H1 (cell line): ENCODE results near the gene TRAF3. TPM values are rescaled to one million over a fixed set of nuclear protein-coding genes. Genes with fewer than 3 reads are reported as not detected.
A peak's percentile ranks its signal among the peaks of the same experiment; 100 is the strongest.

Experiments
- CTCF ChIA-PET: fragments of 300-600 bp; sonication (Branson Sonifier 250); formaldehyde crosslinking; loops from one replicate; lab custom pipeline; 2021; ENCODE audit not compliant: partially characterized antibody; lab: Charles Lee
- POLR2A ChIA-PET: fragments of 300-600 bp; sonication (Branson Sonifier 250); formaldehyde crosslinking; loops from one replicate; lab custom pipeline; 2021; ENCODE audit warnings: inconsistent platforms; ENCODE audit not compliant: partially characterized antibody; lab: Charles Lee
- DNase-seq, 2 experiments: peaks; one replicate each; pipeline versions ENCODE4 v3.0.0 to v3.0.0-alpha.2; 2010 to 2022; ENCODE audit warnings: low spot score in 2 of 2, low read depth in 1 of 2, mixed read lengths in 1 of 2
- FAIRE-seq: peaks from 2 replicates; lab custom pipeline; 2011; peaks lifted over from hg19 to GRCh38; lab: Jason Lieb, UNC
- H2AFZ ChIP-seq: 2 replicates; pipeline ENCODE4 v1.8.1; 2012; ENCODE audit warnings: low read length, inconsistent platforms
- H2AK5ac ChIP-seq: 2 replicates; pipeline ENCODE4 v1.6.1; 2013; ENCODE audit warnings: low read depth, low read length
- H2BK120ac ChIP-seq: replicated peaks from 2 replicates; pipeline ENCODE3; 2013; ENCODE audit warnings: low read depth, low read length, inconsistent platforms
- H2BK12ac ChIP-seq: 2 replicates; pipeline ENCODE4 v1.6.1; 2013; ENCODE audit warnings: low read depth, low read length
- H2BK15ac ChIP-seq: 2 replicates; pipeline ENCODE4 v1.6.1; 2013; ENCODE audit warnings: low read length
- H2BK20ac ChIP-seq: 2 replicates; pipeline ENCODE4 v1.6.1; 2013; ENCODE audit warnings: low read length
- H2BK5ac ChIP-seq: 2 replicates; pipeline ENCODE4 v1.6.1; 2013; ENCODE audit warnings: low read depth, low read length
- H3K14ac ChIP-seq: 2 replicates; pipeline ENCODE4 v1.6.1; 2013; ENCODE audit warnings: inconsistent platforms; ENCODE audit not compliant: insufficient read length
- H3K18ac ChIP-seq: 2 replicates; pipeline ENCODE4 v1.6.1; 2013; ENCODE audit warnings: low read length; ENCODE audit errors: extremely low read depth
- H3K23ac ChIP-seq: 2 replicates; pipeline ENCODE4 v1.6.1; 2013; ENCODE audit warnings: inconsistent platforms; ENCODE audit not compliant: insufficient read length
- H3K23me2 ChIP-seq: 2 replicates; pipeline ENCODE4 v1.6.1; 2013; ENCODE audit warnings: low read depth, low read length
- H3K27ac ChIP-seq: 2 replicates; pipeline ENCODE4 v1.6.1; 2011; ENCODE audit warnings: low read depth, low read length, inconsistent platforms
- H3K27me3 ChIP-seq, 4 experiments: replicated peaks in 1 of 4; 1 replicate in 1 of 4; 2 replicates in 3 of 4; pipeline versions ENCODE4 v1.6.1 to v1.8.1; 2011 to 2013; ENCODE audit warnings: low read length in 3 of 4, mild to moderate bottlenecking in 3 of 4, inconsistent platforms in 2 of 4, mixed read lengths in 2 of 4, moderate library complexity in 1 of 4; ENCODE audit not compliant: control insufficient read depth in 3 of 4, insufficient read depth in 3 of 4; ENCODE audit errors: extremely low read depth in 1 of 4
- H3K36me3 ChIP-seq, 4 experiments: 2 replicates each; pipeline versions ENCODE4 v1.6.1 to v1.8.1; 2011 to 2013; ENCODE audit warnings: mild to moderate bottlenecking in 4 of 4, low read length in 3 of 4, moderate library complexity in 2 of 4, control low read depth in 1 of 4, inconsistent platforms in 1 of 4; ENCODE audit not compliant: insufficient read depth in 4 of 4, control insufficient read depth in 2 of 4
- H3K4ac ChIP-seq: replicated peaks from 2 replicates; pipeline ENCODE3; 2013; ENCODE audit warnings: low read length, low read depth, mixed read lengths, inconsistent platforms; ENCODE audit not compliant: insufficient read length
- H3K4me1 ChIP-seq, 4 experiments: replicated peaks in 1 of 4; 1 replicate in 1 of 4; 2 replicates in 3 of 4; pipeline versions ENCODE4 v1.6.1 to v1.8.1; 2011 to 2013; ENCODE audit warnings: low read length in 3 of 4, inconsistent platforms in 2 of 4, mixed read lengths in 1 of 4; ENCODE audit not compliant: insufficient read depth in 4 of 4, control insufficient read depth in 3 of 4
- H3K4me2 ChIP-seq, 2 experiments: 2 replicates each; pipeline versions ENCODE4 v1.6.1 to v1.8.1; 2011 to 2013; ENCODE audit warnings: low read depth in 2 of 2, low read length in 2 of 2, control low read depth in 1 of 2, inconsistent platforms in 1 of 2, mild to moderate bottlenecking in 1 of 2; ENCODE audit not compliant: insufficient read depth in 1 of 2
- H3K4me3 ChIP-seq, 4 experiments: fragments of 200-600, 300-600 bp in 1 of 4; sonication (generic), shearing (Covaris generic), sonication (Bioruptor Twin) in 1 of 4; 2 replicates each; pipeline versions ENCODE4 v1.5.1 to v1.8.1; 2011 to 2016; ENCODE audit warnings: low read length in 4 of 4, low read depth in 3 of 4, control low read depth in 2 of 4, inconsistent platforms in 2 of 4, mild to moderate bottlenecking in 2 of 4, mixed read lengths in 1 of 4, moderate library complexity in 1 of 4; ENCODE audit not compliant: insufficient read depth in 2 of 4; ENCODE audit errors: extremely low read depth in 1 of 4
- H3K56ac ChIP-seq: replicated peaks from 2 replicates; pipeline ENCODE3; 2013; ENCODE audit warnings: low read depth, mild to moderate bottlenecking, mixed read lengths, low read length, inconsistent platforms; ENCODE audit not compliant: insufficient read length
- H3K79me1 ChIP-seq: 2 replicates; pipeline ENCODE4 v1.6.1; 2013; ENCODE audit warnings: low read depth, low read length, control low read depth
- H3K79me2 ChIP-seq, 2 experiments: 2 replicates each; pipeline versions ENCODE4 v1.6.1 to v1.8.1; 2012 to 2013; ENCODE audit warnings: low read length in 2 of 2, mild to moderate bottlenecking in 2 of 2, inconsistent platforms in 1 of 2; ENCODE audit not compliant: insufficient read depth in 2 of 2, control insufficient read depth in 1 of 2
- H3K9ac ChIP-seq, 4 experiments: replicated peaks in 1 of 4; 1 replicate in 1 of 4; 2 replicates in 3 of 4; pipeline versions ENCODE4 v1.6.1 to v1.8.1; 2011 to 2013; ENCODE audit warnings: low read depth in 3 of 4, low read length in 3 of 4, control low read depth in 2 of 4, mild to moderate bottlenecking in 2 of 4, moderate library complexity in 2 of 4, inconsistent platforms in 1 of 4; ENCODE audit errors: extremely low read depth in 1 of 4
- H3K9me3 ChIP-seq, 2 experiments: 2 replicates each; pipeline versions ENCODE4 v1.6.1 to v1.8.1; 2012 to 2013; ENCODE audit warnings: mild to moderate bottlenecking in 2 of 2, moderate library complexity in 2 of 2, control low read depth in 1 of 2, inconsistent platforms in 1 of 2, low read depth in 1 of 2, low read length in 1 of 2, mixed read lengths in 1 of 2; ENCODE audit not compliant: insufficient read depth in 2 of 2
- H4K20me1 ChIP-seq, 2 experiments: replicated peaks in 1 of 2; 2 replicates each; pipeline versions ENCODE3 to v1.8.1; 2011 to 2013; ENCODE audit warnings: inconsistent platforms in 2 of 2, low read length in 2 of 2, mild to moderate bottlenecking in 1 of 2; ENCODE audit not compliant: insufficient read depth in 2 of 2, control insufficient read depth in 1 of 2
- H4K5ac ChIP-seq: 2 replicates; pipeline ENCODE4 v1.6.1; 2013; ENCODE audit warnings: low read length, low read depth, mixed read lengths, inconsistent platforms; ENCODE audit not compliant: insufficient read length
- H4K8ac ChIP-seq: 2 replicates; pipeline ENCODE4 v1.8.0; 2013; ENCODE audit warnings: mild to moderate bottlenecking, moderate library complexity, low read length, inconsistent platforms; ENCODE audit not compliant: insufficient read depth; ENCODE audit errors: extremely low read depth
- H4K91ac ChIP-seq: replicated peaks from 2 replicates; pipeline ENCODE3; 2013; ENCODE audit warnings: low read length, mixed read lengths, inconsistent platforms; ENCODE audit not compliant: insufficient read length
- FOSL1 ChIP-seq: IDR thresholded peaks from 2 replicates; pipeline ENCODE4 v1.6.1; 2011; ENCODE audit warnings: mild to moderate bottlenecking, low read depth, low read length, moderate library complexity; ENCODE audit not compliant: insufficient read depth
- JUND ChIP-seq: IDR thresholded peaks from 2 replicates; pipeline ENCODE4 v1.6.1; 2011; ENCODE audit warnings: mild to moderate bottlenecking, improper control_type of control experiment, low read length
- MAFK ChIP-seq: IDR thresholded peaks from 2 replicates; pipeline ENCODE4 v1.6.1; 2012; ENCODE audit warnings: low read depth, mild to moderate bottlenecking, improper control_type of control experiment, low read length
- NANOG ChIP-seq: IDR thresholded peaks from 2 replicates; pipeline ENCODE4 v1.6.1; 2011; ENCODE audit warnings: low read length, low read depth, mild to moderate bottlenecking, inconsistent platforms; ENCODE audit not compliant: insufficient read depth, poor library complexity, severe bottlenecking
- WGBS, 2 experiments: shearing (Covaris generic) in 1 of 2; methylation state at CpG; one replicate each; pipeline versions ENCODE4 v1.1.6 to v1.1.7; 2013 to 2015; ENCODE audit warnings: low lambda C conversion rate in 2 of 2, mixed read lengths in 2 of 2, inconsistent platforms in 1 of 2, low coverage in 1 of 2, missing lambda C conversion rate in 1 of 2; ENCODE audit not compliant: insufficient replicate concordance in 2 of 2, insufficient coverage in 1 of 2, insufficient read length in 1 of 2; ENCODE audit errors: extremely low coverage in 1 of 2, missing lambda C conversion rate in 1 of 2; 5-methylcytosine and 5-hydroxymethylcytosine counted together
- polyA plus RNA-seq, 7 experiments: library from polyadenylated mRNA; depleted of rRNA in 3 of 7; stranded (reverse) in 5 of 7; unstranded in 2 of 7; fragments of >200 nt in 5 of 7; fragments of 200-250 nt in 2 of 7; gene quantifications; 1 replicate in 5 of 7; 2 replicates in 1 of 7; 4 replicates in 1 of 7; pipeline versions ENCODE4 v1.2.1 to v1.2.3, GENCODE V29; 2011 to 2013; ENCODE audit warnings: missing spikeins in 2 of 7, mixed read lengths in 2 of 7
- total RNA-seq: library from RNA; stranded (reverse); fragmentation: NEBNext Ultra II Directional; extraction: Animal tissue kit (Norgen Biotek cat#: 25700); gene quantifications from 2 replicates; pipeline ENCODE4 v1.2.1, GENCODE V29; 2021

TRAF3 gene
- total and polyA plus RNA-seq, 2 of the 8 experiments (the other 6 are each of a cell fraction or from before 2014, with no cell fraction given) = 5.8 to 12.1 TPM

- CTCF ChIA-PET = interaction anchor here (0.6 to 1.4 kb wide), 3 partner anchors 10 to 16 kb away, joined by 4 to 5 read pairs (median 4); no protein-coding TSS in a partner anchor
- H4K8ac ChIP-seq = no peak overlapping the region
- no peak overlapping the region; a peak in 1 of 4 replicates for H3K4me2 ChIP-seq
- no peak overlapping the region for H2BK20ac ChIP-seq
- H3K14ac ChIP-seq = no peak overlapping the region
- H2BK120ac ChIP-seq = no peak overlapping the region
- peak overlapping the region; percentile 9 for H3K4ac ChIP-seq
- no peaks in the 10 kb centered on the region for H3K23me2 ChIP-seq
- H4K20me1 ChIP-seq = peaks cover 0 to 2% of the 10 kb centered on the region in 2 experiments
- H3K4me3 ChIP-seq = no peak overlapping the region
- POLR2A ChIA-PET = no interaction called here
- H3K27ac ChIP-seq = no peak overlapping the region
- no peak overlapping the region for H3K18ac ChIP-seq
- H2AFZ ChIP-seq = no peak overlapping the region
- H3K9me3 ChIP-seq = no peaks in the 10 kb centered on the region
- no peak overlapping the region for H3K23ac ChIP-seq
- H2AK5ac ChIP-seq = no peak overlapping the region
- H3K36me3 ChIP-seq = no peaks in the 10 kb centered on the region
- no peak overlapping the region; the same call in 1 of the 2 replicates for H2BK12ac ChIP-seq
- no peak overlapping the region for H3K9ac ChIP-seq
- H4K5ac ChIP-seq = no peak overlapping the region
- H3K4me1 ChIP-seq = peaks cover 3 to 13% (median 8%) of the 10 kb centered on the region in 4 experiments; a peak in 5 of 7 replicates
- 0 out of 4 replicates have a peak, but pooled peaks cover 0 to 2% of the 10 kb centered on the region in 2 experiments for H3K79me2 ChIP-seq
- H4K91ac ChIP-seq = no peak overlapping the region
- WGBS, 2 experiments = 75% methylated on average over 9 of the region's 9 CpGs; no CpG with 5 or more reads in 1 of the 2 experiments
- H3K79me1 ChIP-seq = 0 out of 2 replicates have a peak, but pooled peaks cover 2% of the 10 kb centered on the region
- no peak overlapping the region for H2BK5ac ChIP-seq
- DNase-seq = no peak
- H2BK15ac ChIP-seq = no peak overlapping the region
- no peak overlapping the region for H3K56ac ChIP-seq
- TF ChIP-seq MAFK = no peak
- peak; percentile 72 for TF ChIP-seq JUND
- TF ChIP-seq NANOG = no peak
- 0 out of 2 replicates have a peak, but pooled peaks have one; percentile 31 for TF ChIP-seq FOSL1
- FAIRE-seq = no peak
- no peaks in the 10 kb centered on the region for H3K27me3 ChIP-seq
These were observed 28.2 kb downstream of the TRAF3 start for GRCh38 chr14:102805371-102805891.
